Measurements from ENCODE around the gene PLK1.

- TF ChIP-seq, protein P1, sequence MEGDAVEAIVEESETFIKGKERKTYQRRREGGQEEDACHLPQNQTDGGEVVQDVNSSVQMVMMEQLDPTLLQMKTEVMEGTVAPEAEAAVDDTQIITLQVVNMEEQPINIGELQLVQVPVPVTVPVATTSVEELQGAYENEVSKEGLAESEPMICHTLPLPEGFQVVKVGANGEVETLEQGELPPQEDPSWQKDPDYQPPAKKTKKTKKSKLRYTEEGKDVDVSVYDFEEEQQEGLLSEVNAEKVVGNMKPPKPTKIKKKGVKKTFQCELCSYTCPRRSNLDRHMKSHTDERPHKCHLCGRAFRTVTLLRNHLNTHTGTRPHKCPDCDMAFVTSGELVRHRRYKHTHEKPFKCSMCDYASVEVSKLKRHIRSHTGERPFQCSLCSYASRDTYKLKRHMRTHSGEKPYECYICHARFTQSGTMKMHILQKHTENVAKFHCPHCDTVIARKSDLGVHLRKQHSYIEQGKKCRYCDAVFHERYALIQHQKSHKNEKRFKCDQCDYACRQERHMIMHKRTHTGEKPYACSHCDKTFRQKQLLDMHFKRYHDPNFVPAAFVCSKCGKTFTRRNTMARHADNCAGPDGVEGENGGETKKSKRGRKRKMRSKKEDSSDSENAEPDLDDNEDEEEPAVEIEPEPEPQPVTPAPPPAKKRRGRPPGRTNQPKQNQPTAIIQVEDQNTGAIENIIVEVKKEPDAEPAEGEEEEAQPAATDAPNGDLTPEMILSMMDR (conservative IDR thresholded peaks at IDR 0.05; ENCODE audit: low read depth in 2 of 2), result no peak
- TF ChIP-seq REST (IDR thresholded peaks at IDR 0.05; ENCODE audit: unreplicated experiment) (no peak), POLR2AphosphoS5 (IDR thresholded peaks at IDR 0.05; ENCODE audit: low read depth) (peak; percentile 84), EZH2phosphoT487 (IDR thresholded peaks at IDR 0.05; ENCODE audit: unreplicated experiment) (no peak), STAT1 (IDR thresholded peaks at IDR 0.05; ENCODE audit: unreplicated experiment) (no peak)
Observed at GRCh38 chr16:23640931-23641765, 37.5 kb upstream of the PLK1 start, which contains the start of the genes DCTN5 and PALB2.
